Measurements from ENCODE around the gene RAPGEF5.

The RAPGEF5 gene

DNA sequence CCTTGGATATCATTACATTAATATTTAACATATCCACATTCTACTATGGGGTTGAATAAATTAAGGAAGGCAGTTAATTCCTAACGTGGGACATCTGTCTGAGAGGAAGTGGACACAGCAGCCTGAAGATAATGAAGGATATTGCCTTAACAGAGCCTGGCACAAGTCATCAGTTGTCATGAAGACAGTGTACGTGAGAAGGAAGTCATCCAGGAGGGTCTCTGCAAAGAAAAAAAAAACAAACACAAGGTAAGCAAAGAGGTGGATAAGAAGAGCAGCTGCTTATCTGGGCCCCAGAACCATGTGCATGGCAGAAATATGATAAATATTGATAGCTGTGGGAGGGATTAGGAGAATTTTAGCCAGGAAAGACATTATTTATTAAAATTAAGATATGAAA is 190.0 kb downstream of the RAPGEF5 start:
- Histone ChIP-seq H3K27ac (peak overlapping the region; percentile 94), H2AFZ (no peak overlapping the region), H3K4me3 (ENCODE audit: low read depth, low read length) (peak overlapping the region; percentile 9), H3K9ac (no peak overlapping the region), H3K27me3 (ENCODE audit: control insufficient read depth, insufficient read depth, low read length) (no peaks in the 10 kb centered on the region), H3K4me1 (peaks cover 40% of the 10 kb centered on the region), H3K4me2 (ENCODE audit: low read length) (no peak overlapping the region), H3K79me2 (peaks cover 40% of the 10 kb centered on the region), H3K9me3 (ENCODE audit: control insufficient read depth, low read length) (no peaks in the 10 kb centered on the region), H3K36me3 (ENCODE audit: control insufficient read depth, insufficient read depth, low read length) (no peaks in the 10 kb centered on the region)
- TF ChIP-seq, protein P1, sequence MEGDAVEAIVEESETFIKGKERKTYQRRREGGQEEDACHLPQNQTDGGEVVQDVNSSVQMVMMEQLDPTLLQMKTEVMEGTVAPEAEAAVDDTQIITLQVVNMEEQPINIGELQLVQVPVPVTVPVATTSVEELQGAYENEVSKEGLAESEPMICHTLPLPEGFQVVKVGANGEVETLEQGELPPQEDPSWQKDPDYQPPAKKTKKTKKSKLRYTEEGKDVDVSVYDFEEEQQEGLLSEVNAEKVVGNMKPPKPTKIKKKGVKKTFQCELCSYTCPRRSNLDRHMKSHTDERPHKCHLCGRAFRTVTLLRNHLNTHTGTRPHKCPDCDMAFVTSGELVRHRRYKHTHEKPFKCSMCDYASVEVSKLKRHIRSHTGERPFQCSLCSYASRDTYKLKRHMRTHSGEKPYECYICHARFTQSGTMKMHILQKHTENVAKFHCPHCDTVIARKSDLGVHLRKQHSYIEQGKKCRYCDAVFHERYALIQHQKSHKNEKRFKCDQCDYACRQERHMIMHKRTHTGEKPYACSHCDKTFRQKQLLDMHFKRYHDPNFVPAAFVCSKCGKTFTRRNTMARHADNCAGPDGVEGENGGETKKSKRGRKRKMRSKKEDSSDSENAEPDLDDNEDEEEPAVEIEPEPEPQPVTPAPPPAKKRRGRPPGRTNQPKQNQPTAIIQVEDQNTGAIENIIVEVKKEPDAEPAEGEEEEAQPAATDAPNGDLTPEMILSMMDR (IDR thresholded peaks at IDR 0.05): no peak

DNA sequence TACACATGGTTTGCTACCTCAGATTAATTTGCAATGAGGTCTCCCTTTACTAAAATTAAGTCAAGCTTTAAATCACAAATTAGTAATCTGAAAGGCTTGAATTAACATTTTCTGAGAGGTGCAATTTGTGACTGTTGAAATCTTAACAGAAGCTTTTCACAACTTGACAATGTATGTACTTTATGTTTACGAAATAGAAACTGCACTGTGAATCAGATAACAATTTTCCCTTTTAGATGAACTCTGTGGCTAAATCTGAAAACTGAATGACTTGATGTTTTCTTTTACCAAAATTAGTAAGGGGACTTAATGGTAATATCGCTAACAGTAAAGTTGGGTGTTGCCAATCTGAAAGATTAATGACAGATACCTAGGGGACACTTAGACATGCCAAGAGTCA is 197.6 kb downstream of the RAPGEF5 start:
- peak overlapping the region; percentile 84 for H3K27ac ChIP-seq
- no peaks in the 10 kb centered on the region for H3K27me3 ChIP-seq (ENCODE audit: control insufficient read depth, insufficient read depth, low read length)
- peaks cover 55% of the 10 kb centered on the region for H3K4me1 ChIP-seq
- peak overlapping the region; percentile 7 for H3K9ac ChIP-seq
- H3K9me3 ChIP-seq (ENCODE audit: control insufficient read depth, low read length): no peaks in the 10 kb centered on the region
- H2AFZ ChIP-seq: no peak overlapping the region
- no peak overlapping the region for H3K4me2 ChIP-seq (ENCODE audit: low read length)
- TF ChIP-seq, protein P1 (IDR thresholded peaks at IDR 0.05): no peak
- peaks cover 50% of the 10 kb centered on the region for H3K79me2 ChIP-seq
- H3K36me3 ChIP-seq (ENCODE audit: control insufficient read depth, insufficient read depth, low read length): no peaks in the 10 kb centered on the region
- no peak overlapping the region for H3K4me3 ChIP-seq (ENCODE audit: low read depth, low read length)

DNA sequence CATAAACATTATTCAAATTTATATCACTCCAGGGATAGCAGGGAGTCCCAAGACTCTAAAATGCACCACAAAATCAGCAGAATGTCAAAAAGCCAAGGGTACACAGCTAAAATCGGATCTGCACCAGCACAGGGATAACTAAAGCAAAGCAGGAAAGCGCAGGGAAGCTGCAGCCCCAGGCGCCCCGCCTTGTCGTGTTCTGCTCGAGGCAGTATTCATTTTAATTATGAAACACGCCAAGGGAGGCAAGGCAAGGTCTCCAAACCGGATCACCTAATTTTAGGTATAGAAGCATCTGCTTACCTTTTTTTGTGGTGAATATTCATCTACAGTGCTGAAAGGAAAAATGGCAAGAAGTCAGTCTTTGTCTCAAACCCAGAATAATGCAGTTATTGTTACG is 199.4 kb downstream of the RAPGEF5 start:
- Histone ChIP-seq H2AFZ (no peak overlapping the region), H3K36me3 (ENCODE audit: control insufficient read depth, insufficient read depth, low read length) (no peaks in the 10 kb centered on the region)

DNA sequence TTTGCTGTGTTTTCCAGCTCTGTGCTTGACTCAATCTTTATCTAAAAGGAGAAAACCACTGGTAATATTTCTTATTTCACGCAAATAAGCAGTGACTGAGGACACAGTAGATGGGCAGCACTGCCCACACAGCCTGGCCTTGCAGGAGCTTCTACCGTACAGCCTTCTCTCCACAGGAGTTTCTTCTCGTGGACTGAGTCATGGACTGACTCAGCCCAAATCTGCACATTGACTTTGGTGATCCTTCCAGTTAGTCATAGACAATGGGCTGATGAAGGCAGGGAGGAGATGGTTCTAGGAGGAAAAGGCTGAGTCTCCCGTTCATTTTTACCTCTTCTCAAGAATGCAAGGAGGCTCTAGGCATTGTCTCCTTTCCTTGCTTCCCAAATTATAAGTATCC is 200.7 kb downstream of the RAPGEF5 start:
- no peak overlapping the region for H3K9ac ChIP-seq
- H3K4me1 ChIP-seq: peaks cover 66% of the 10 kb centered on the region
- peak overlapping the region; percentile 84 for H3K27ac ChIP-seq
- no peak overlapping the region for H3K4me3 ChIP-seq (ENCODE audit: low read depth, low read length)
- H3K27me3 ChIP-seq (ENCODE audit: control insufficient read depth, insufficient read depth, low read length): no peaks in the 10 kb centered on the region
- no peak overlapping the region for H2AFZ ChIP-seq
- H3K4me2 ChIP-seq (ENCODE audit: low read length): no peak overlapping the region
- TF ChIP-seq, protein P1 (IDR thresholded peaks at IDR 0.05): no peak
- no peaks in the 10 kb centered on the region for H3K36me3 ChIP-seq (ENCODE audit: control insufficient read depth, insufficient read depth, low read length)
- H3K9me3 ChIP-seq (ENCODE audit: control insufficient read depth, low read length): no peaks in the 10 kb centered on the region
- peaks cover 39% of the 10 kb centered on the region for H3K79me2 ChIP-seq

More for the DNA sequence above, 199.4 kb downstream of the RAPGEF5 start:
- Histone ChIP-seq H3K4me1 (peaks cover 69% of the 10 kb centered on the region), H3K9me3 (ENCODE audit: control insufficient read depth, low read length) (no peaks in the 10 kb centered on the region), H3K79me2 (peaks cover 45% of the 10 kb centered on the region), H3K27me3 (ENCODE audit: control insufficient read depth, insufficient read depth, low read length) (no peaks in the 10 kb centered on the region), H3K4me2 (ENCODE audit: low read length) (no peak overlapping the region), H3K4me3 (ENCODE audit: low read depth, low read length) (no peak overlapping the region), H3K9ac (no peak overlapping the region), H3K27ac (peak overlapping the region; percentile 84)
- TF ChIP-seq, protein P1 (IDR thresholded peaks at IDR 0.05): no peak

DNA sequence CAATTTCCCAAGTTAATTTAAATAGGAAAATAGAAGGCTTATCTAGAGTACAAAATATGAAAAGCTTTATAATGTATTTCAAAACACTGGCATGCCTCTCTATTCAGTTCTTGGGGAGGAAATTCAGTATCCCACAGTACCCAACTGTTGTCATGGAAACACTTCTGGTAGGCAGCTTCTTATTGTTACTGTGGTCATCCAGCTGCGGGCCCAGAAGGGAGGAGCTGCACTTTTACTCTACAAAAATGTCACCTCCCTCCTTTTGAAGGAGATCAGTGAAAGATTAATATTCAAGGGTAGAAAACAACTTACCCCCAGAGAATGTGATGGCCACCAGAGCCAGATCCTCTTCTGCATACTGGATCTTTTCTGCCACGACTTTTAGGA is 202.8 kb downstream of the RAPGEF5 start:
- TF ChIP-seq, protein P1 (IDR thresholded peaks at IDR 0.05): no peak
- Histone ChIP-seq H3K9ac (no peak overlapping the region), H3K79me2 (peaks cover 34% of the 10 kb centered on the region), H3K27me3 (ENCODE audit: control insufficient read depth, insufficient read depth, low read length) (no peaks in the 10 kb centered on the region), H3K4me1 (peaks cover 74% of the 10 kb centered on the region), H3K9me3 (ENCODE audit: control insufficient read depth, low read length) (no peaks in the 10 kb centered on the region), H3K27ac (peak overlapping the region; percentile 84), H2AFZ (no peak overlapping the region), H3K36me3 (ENCODE audit: control insufficient read depth, insufficient read depth, low read length) (no peaks in the 10 kb centered on the region), H3K4me3 (ENCODE audit: low read depth, low read length) (no peak overlapping the region), H3K4me2 (ENCODE audit: low read length) (peak overlapping the region; percentile 32)

Measured in parathyroid adenoma (tissue), 2 donors.